GM18868 (cell line): Measurements from ENCODE around the gene RNPS1.
"Not testable (repeated sequence)": the region's sequence is repeated elsewhere in the genome, so short reads cannot be mapped to it uniquely, and the experiment has no call there.

Experiments used
- ATAC-seq: cut with Tn5 transposase; IDR thresholded peaks from one replicate; pipeline ENCODE4 v1.9.1; 2021; ENCODE audit warnings: mild to moderate bottlenecking, moderate library complexity; ENCODE audit not compliant: unreplicated experiment

The RNPS1 gene

GRCh38 chr16:2263026-2263425 lies 4.9 kb downstream of the RNPS1 start:
- ATAC-seq: not testable (repeated sequence)

DNA sequence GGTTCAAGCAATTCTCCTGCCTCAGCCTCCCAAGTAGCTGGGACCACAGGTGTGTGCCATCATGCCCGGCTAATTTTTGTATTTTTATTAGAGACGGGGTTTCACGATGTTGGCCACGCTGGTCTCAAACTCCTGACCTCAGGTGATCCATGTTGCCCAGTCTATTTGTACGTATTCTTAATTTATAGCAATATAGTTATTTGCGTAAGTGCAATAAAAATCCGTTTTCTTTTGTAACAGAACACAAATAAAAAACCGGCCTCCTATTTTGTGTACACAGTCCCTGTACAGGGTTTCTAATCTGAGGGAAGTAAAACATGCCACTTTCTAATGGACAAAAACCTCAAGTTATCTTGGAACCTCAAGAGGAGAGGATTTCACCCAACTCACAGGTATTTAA lies 7.7 kb downstream of the RNPS1 start:
- ATAC-seq: no peak

DNA sequence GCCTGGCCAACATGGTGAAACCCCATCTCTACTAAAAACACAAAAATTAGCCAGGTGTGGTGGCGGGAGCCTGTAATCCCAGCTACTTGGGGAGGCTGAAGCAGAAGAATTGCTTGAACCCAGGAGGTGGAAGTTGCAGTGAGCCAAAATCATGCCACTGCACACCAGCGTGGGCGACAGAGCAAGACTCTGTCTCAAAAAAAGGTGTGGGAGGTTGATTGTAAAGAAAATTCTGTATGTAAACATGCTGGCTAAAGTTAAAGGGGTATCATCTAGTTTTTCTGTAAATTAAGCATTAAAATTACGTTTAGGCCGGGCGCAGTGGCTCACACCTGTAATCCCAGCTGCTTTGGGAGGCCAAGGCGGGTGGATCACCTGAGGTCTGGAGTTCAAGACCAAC lies 9.4 kb downstream of the RNPS1 start:
- ATAC-seq: not testable (repeated sequence)

DNA sequence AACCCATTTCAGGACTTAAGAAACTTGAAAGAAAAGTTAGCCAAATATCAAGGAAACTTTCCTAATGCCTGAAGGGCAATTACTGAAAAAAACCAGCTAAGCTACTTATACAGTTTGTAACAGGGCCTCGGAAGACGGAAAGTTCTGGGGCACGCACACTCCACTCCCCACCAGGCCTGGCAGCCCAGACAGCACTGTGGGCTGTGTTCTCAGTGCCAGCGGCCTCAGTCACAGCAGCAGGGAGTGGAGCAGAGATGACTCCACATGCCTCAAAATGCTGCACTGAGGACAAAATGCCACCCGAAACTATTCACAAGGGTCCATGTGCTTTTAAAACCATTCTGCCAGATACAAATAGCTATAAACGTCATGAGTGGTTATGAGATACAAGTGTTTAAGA lies 10.2 kb downstream of the RNPS1 start:
- ATAC-seq: no peak

DNA sequence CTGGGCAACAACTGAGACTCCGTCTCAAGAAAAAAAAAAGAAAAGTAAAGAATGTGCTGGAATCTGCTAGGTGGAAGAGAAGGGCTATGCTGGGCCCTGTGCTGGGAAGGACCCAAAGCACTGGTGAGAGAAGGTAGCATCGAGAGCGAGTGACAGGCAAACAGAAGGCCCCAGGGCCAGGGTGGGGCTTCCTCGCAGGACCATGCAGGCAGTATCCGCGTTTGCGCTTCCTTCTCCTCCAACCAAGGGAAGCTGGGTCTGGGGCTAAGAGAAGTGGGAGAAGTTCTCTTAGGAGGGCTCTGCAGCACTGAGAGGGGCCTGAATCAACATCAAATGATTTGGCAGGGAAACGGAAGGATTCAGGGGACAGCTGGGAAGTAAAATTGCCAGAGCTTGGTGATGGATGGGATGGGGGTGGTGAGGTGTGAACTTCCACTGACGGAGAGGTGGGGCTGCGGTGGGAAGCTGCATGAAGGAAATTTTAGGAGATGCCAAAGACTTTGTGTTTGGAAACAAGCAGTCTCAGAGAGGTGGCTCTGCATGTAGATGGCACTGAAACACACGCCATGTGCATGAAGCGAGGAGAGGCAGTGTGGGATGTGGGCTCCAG lies 11.3 kb downstream of the RNPS1 start:
- no peak for ATAC-seq

- ATAC-seq: no peak
These were observed 14.6 kb downstream of the RNPS1 start for GRCh38 chr16:2253293-2253692.

- no peak for ATAC-seq
These were observed 15.1 kb downstream of the RNPS1 start for GRCh38 chr16:2252806-2253148.

DNA sequence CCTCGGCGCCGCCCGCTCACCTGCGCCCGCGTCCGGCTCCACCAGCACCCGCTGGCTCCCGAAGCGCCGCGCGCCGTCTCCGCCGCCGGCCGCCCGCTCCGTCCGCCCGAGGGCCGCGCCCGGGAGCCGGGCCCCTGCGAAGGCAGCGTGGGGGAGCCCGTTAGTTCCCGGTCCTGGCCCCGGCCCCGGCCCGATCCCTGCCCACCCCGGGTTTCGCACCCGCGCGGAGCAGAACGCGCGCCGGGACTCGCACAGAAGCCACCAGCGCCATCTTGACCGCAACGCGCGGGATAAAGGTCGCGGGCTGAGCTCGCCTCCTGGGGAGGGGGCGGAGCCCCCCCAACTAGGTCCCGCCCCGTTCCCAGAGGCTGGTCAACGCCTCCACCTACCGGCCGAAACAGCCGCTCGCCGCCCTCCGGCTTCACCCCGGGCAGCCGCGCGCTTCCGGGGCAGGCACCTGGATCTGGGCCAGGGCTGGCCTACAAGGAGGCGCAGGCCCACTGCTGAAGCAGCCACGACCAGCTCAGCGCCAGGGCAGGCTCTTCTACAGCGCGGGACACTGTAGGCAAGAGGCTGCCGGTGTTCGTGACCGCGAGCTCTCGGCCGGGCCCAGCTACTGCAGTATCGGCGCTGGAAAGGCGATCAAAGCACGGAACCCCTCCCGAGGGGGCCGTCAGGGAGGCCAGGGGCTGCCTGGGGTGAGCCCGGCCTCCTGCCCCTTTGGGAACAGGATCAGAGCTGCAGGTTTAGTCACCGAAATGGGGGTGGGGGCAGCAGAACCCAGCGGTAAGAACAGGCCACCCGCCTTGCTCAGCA lies 16.4 kb downstream of the RNPS1 start, which contains the start of gene ECI1:
Gene ECI1, minus strand, starts transcription at position 292 of the 816 bp plus-strand sequence. Its CDS starts 21 bp downstream, at position 271.
- peak; percentile 89 for ATAC-seq

GRCh38 chr16:2250652-2251295 lies 17.2 kb downstream of the RNPS1 start:
- ATAC-seq: no peak

DNA sequence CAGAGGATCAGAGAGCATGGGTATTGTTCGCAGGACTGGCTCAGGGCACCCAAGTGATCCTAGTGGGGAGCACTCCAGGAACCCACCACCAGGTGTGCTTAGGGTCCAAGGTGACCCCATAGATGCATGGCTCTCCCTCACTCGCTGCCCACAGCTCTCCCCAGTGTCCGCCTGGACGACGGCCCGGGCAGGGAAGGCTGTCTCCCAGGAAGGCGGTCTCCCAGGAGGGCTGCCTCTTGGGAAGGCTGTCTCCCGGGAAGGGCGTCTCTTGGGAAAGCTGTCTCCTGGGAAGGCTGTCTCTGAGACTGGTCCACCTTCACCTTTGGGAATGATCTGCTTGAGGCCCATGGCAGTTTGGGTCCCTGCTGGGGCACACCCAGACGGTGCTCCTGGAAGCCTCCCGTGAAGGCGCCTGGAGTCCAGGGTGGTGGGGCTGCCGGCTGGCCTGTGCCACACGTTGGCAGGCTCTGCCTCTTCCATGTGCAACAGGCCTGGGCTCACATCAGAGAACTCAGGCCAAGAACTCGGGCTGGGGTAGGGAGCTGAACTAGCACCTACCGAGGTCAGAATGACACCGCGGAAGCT lies 21.5 kb downstream of the RNPS1 start:
- no peak for ATAC-seq

GRCh38 chr16:2244926-2245795 lies 22.8 kb downstream of the RNPS1 start:
- ATAC-seq: no peak

GRCh38 chr16:2244301-2244700 lies 23.6 kb downstream of the RNPS1 start:
- no peak for ATAC-seq

- no peak for ATAC-seq
These were observed 24.1 kb downstream of the RNPS1 start for GRCh38 chr16:2243781-2244180.

DNA sequence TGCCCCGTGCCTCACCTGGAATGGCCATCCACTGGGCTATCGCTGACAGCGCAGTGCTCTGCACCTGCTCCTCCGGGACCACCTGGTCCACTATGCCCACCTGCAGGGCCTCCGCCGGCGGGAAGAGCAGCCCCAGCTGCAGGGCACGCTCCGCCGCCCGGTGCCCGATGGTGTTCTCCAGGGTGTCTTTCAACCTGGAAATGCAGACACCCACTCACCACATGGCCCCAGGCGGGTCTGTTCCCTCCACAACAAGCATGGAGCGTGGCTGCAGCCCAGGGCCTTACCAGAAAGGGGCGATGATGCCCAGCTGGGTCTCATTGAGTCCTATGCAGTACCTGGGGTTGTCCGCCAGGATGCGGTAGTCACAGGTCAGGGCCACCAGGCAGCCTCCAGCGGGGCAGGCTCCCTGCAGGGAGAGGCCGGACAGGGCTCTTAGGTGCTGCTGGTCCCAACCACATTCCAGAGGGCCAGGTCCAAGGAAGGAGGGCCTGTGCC lies 24.8 kb downstream of the RNPS1 start:
- ATAC-seq: no peak

- no peak for ATAC-seq
These were observed 25.3 kb downstream of the RNPS1 start for GRCh38 chr16:2242598-2242997.

- ATAC-seq: not testable (repeated sequence)
These were observed 27.6 kb downstream of the RNPS1 start for GRCh38 chr16:2240331-2240730.

DNA sequence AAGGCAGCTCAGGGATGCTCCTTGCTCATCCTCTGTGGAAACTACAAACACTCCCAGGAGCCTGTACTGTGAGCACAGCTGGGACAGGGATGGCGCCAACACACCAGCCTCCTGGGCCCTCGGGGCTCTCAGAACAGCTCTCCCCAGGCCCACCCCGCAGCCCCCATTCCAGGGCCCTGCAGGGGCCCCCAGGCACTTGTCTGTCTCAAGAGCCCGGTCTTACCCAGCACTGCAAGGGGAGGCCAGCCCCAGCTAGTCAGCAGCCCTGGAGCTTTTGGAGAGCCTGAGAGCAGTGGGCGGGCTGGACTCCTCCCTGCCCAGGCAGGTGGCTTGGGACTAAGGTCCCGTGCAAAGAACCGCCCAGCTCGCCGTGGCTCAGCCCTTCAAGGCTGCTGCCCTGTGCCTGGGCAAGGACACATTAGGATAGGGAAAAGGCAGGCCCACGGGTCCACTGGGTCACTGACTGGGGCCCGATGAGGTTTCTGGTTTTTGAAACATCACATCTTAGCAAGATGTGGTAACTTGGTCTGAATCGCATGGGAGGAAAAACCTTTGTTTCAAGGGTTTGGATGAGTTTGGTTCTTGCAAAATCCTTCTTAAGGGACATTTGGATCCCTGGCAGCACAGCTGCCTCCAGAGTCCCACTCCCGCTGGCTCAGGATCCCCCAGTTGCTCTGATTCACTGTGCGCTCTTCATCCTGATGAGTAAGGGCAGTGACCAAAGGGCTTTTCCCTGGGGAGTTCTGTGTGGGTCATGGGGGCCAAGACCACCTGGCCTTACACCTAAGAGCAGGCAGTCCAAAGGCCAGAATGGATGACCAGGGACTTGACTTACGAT lies 28.9 kb downstream of the RNPS1 start:
- ATAC-seq: no peak

DNA sequence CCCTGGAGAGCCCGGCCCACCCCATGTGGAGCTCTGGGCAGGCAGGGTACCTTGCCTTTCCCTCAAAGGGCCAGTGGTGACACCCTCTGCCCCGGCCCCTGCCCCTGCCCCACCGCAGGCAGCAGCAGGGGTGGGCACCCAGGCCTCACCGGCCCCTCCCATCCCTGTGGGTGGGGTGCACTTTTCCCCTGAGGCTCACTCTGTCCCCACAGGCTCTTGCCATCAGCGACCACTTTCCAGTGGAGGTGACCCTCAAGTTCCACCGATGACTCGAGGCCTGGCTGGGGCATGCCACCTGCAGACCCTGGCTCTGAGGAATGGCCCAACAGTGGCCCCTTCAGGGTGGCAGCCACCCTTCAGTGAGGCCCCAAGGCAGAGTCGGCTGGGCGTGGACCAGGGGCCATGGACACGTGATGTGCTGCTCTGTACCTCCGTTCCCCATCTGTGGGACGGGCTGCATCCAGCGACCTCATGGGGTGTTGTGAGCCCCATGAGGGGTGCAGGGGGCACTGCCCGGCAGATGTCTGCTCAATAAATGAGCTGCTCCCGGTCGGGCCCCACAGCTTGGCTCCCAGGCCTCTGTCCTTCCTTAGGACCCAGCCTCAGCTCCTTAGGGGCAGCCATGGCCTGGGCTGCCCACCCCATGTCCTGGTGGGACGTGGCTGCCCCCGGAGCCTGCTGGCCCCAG lies 29.6 kb downstream of the RNPS1 start:
- ATAC-seq: no peak
